ENCODE results near the gene FBXW10B. TPM values are rescaled to one million over a fixed set of nuclear protein-coding genes. Genes with fewer than 3 reads are reported as not detected.
"Not testable (repeated sequence)": the region's sequence is repeated elsewhere in the genome, so short reads cannot be mapped to it uniquely, and the experiment has no call there.

FBXW10B gene
- 10 to 100 TPM in 1 of 6 donors, 1 to 10 TPM in 4, under 1 TPM in 1; 0.34 to 11.1 (median 2.7) TPM for total RNA-seq

GRCh38 chr17:15619331-15620058 lies at the start of gene FBXW10B:
TSS of gene FBXW10B (minus strand) at chr17:15619704. CDS start at chr17:15619512, 192 bp downstream.
- H3K27me3 ChIP-seq, DNase-seq, H3K4me1 ChIP-seq, H3K27ac ChIP-seq, H3K9me3 ChIP-seq, H3K36me3 ChIP-seq: not testable (repeated sequence)
- ATAC-seq (ENCODE audit: low FRiP score in 2 of 2), result peak in 1 of 2 donors; percentile 80
- peak within 1 kb of the TSS in 1 of 4 donors; percentile 20 for H3K4me3 ChIP-seq
- 60 to 73% methylated on average over 6 to 11 of the region's 12 CpGs for whole genome bisulfite sequencing, 2 donors

GRCh38 chr17:15663691-15664090 lies 44.2 kb upstream of the FBXW10B start:
- no peak overlapping the region for H3K4me3 ChIP-seq
- no peak overlapping the region for H3K27ac ChIP-seq
- no peaks in the 10 kb centered on the region for H3K27me3 ChIP-seq
- WGBS, 2 donors, result 98 to 99% methylated on average over 3 to 5 of the region's 5 CpGs
- no peaks in the 10 kb centered on the region for H3K36me3 ChIP-seq
- no peaks in the 10 kb centered on the region for H3K9me3 ChIP-seq
- ATAC-seq (ENCODE audit: low FRiP score in 2 of 2), result no peak
- DNase-seq, result no peak
- TF ChIP-seq EP300 (IDR thresholded peaks at IDR 0.05) (no peak), POLR2AphosphoS5 (IDR thresholded peaks at IDR 0.05) (no peak), POLR2A (IDR thresholded peaks at IDR 0.05) (no peak), CTCF (IDR thresholded peaks at IDR 0.05) (no peak)
- H3K4me1 ChIP-seq, result peaks cover 5 to 12% (median 9%) of the 10 kb centered on the region in 4 donors

GRCh38 chr17:15663176-15663575 lies 43.7 kb upstream of the FBXW10B start:
- DNase-seq, result no peak
- TF ChIP-seq POLR2A (IDR thresholded peaks at IDR 0.05) (no peak), POLR2AphosphoS5 (IDR thresholded peaks at IDR 0.05) (no peak), CTCF (IDR thresholded peaks at IDR 0.05) (no peak)
- no peaks in the 10 kb centered on the region for H3K36me3 ChIP-seq
- 84 to 90% methylated on average over 6 of the region's 6 CpGs for WGBS, 2 donors
- no peaks in the 10 kb centered on the region for H3K27me3 ChIP-seq
- peaks cover 5 to 12% (median 9%) of the 10 kb centered on the region in 4 donors for H3K4me1 ChIP-seq
- H3K9me3 ChIP-seq, result no peaks in the 10 kb centered on the region
- no peak for ATAC-seq (ENCODE audit: low FRiP score in 2 of 2)
- no peak overlapping the region for H3K27ac ChIP-seq
- H3K4me3 ChIP-seq, result no peak overlapping the region

- TF ChIP-seq POLR2AphosphoS5 (IDR thresholded peaks at IDR 0.05) (no peak), CTCF (IDR thresholded peaks at IDR 0.05) (no peak), POLR2A (IDR thresholded peaks at IDR 0.05) (no peak), EP300 (IDR thresholded peaks at IDR 0.05) (no peak)
- Histone ChIP-seq H3K27ac (no peak overlapping the region), H3K27me3 (no peaks in the 10 kb centered on the region), H3K9me3 (no peaks in the 10 kb centered on the region), H3K4me1 (peaks cover 5 to 12% (median 9%) of the 10 kb centered on the region in 4 donors), H3K4me3 (no peak overlapping the region), H3K36me3 (no peaks in the 10 kb centered on the region)
- ATAC-seq (ENCODE audit: low FRiP score in 2 of 2), result no peak
- WGBS, 2 donors, result 87 to 92% methylated on average over 3 of the region's 3 CpGs
- no peak for DNase-seq
Measured at GRCh38 chr17:15662681-15663080, 43.2 kb upstream of the FBXW10B start.

- DNase-seq (no peak), ATAC-seq (ENCODE audit: low FRiP score in 2 of 2) (no peak)
- Histone ChIP-seq H3K27me3 (no peaks in the 10 kb centered on the region), H3K4me3 (no peak overlapping the region), H3K36me3 (no peaks in the 10 kb centered on the region), H3K4me1 (peaks cover 5 to 13% (median 9%) of the 10 kb centered on the region in 4 donors), H3K9me3 (no peaks in the 10 kb centered on the region), H3K27ac (peak overlapping the region; percentile 37 to 68 (median 51))
- 46 to 65% methylated on average over 3 of the region's 3 CpGs for WGBS, 2 donors
- TF ChIP-seq POLR2AphosphoS5 (IDR thresholded peaks at IDR 0.05) (no peak), CTCF (IDR thresholded peaks at IDR 0.05) (no peak), POLR2A (IDR thresholded peaks at IDR 0.05) (no peak), EP300 (IDR thresholded peaks at IDR 0.05) (no peak)
Measured at GRCh38 chr17:15660077-15660476, 40.6 kb upstream of the FBXW10B start.

Measured in upper lobe of left lung (tissue), 6 donors.